Right cardiac atrium (tissue), 5 donors: ENCODE measurements around the gene LYSMD2. TPM values are rescaled to one million over a fixed set of nuclear protein-coding genes. Genes with fewer than 3 reads are reported as not detected.

Source experiments
- polyA plus RNA-seq: library from polyadenylated mRNA; stranded (reverse); fragments of 200-250 nt; gene quantifications from one replicate; pipeline ENCODE4 v1.2.3, GENCODE V29; 2013
- total RNA-seq, 4 donors: library from RNA; stranded (reverse); fragmentation: NEBNext Ultra II Directional; extraction: Animal tissue kit (Norgen Biotek cat#: 25700); gene quantifications; one replicate each; pipeline ENCODE4 v1.2.1, GENCODE V29; 2021
- donor health status: healthy with polysubstance abuse.
- donor health status: DM: no; HTN: yes; CAD: no.
- donor health status: DM: no; HTN: no; CAD: no.
- donor health status: DM: no; HTN: yes; CAD: no; lungs with severe emphysema.
- donor health status: DM: yes; HTN: yes; CAD: no.

LYSMD2 gene
- total and polyA plus RNA-seq, 5 donors: 6.5 to 7.8 (median 6.8) TPM

Other genes starting within 250 kb of the LYSMD2 start
- 10 to 100 TPM; 13.0 to 17.1 (median 14.8) TPM for gene DMXL2, start 114.9 kb downstream of the LYSMD2 start, total RNA-seq
- gene DMXL2, start 114.9 kb downstream of the LYSMD2 start, polyA plus RNA-seq: 9.1 TPM
- under 1 TPM in 1 of 4 donors, not detected in 3; 0.15 TPM for gene SCG3, start 56.2 kb downstream of the LYSMD2 start, total RNA-seq
- gene SCG3, start 56.2 kb downstream of the LYSMD2 start, polyA plus RNA-seq: 0.07 TPM
- 10 to 100 TPM in 3 of 4 donors, 1 to 10 TPM in 1; 9.4 to 17.8 (median 14.0) TPM for gene TMOD2, start 13.9 kb upstream of the LYSMD2 start, total RNA-seq
- 3.6 TPM for gene TMOD2, start 13.9 kb upstream of the LYSMD2 start, polyA plus RNA-seq
- 10 to 100 TPM; 23.1 to 29.8 (median 25.5) TPM for gene TMOD3, start 92.0 kb upstream of the LYSMD2 start, total RNA-seq
- gene TMOD3, start 92.0 kb upstream of the LYSMD2 start, polyA plus RNA-seq: 31.4 TPM
- gene LEO1, start 234.1 kb upstream of the LYSMD2 start, total RNA-seq: 10 to 100 TPM in 3 of 4 donors, 1 to 10 TPM in 1; 7.9 to 11.8 (median 10.7) TPM
- gene LEO1, start 234.1 kb upstream of the LYSMD2 start, polyA plus RNA-seq: 11.4 TPM